Central memory CD4-positive, alpha-beta T cell (primary cell): ENCODE data around the gene NKX6-1.

ENCODE experiments used
- DNase-seq: peaks from one replicate; pipeline ENCODE4 v3.0.0; 2022

Gene NKX6-1

DNA sequence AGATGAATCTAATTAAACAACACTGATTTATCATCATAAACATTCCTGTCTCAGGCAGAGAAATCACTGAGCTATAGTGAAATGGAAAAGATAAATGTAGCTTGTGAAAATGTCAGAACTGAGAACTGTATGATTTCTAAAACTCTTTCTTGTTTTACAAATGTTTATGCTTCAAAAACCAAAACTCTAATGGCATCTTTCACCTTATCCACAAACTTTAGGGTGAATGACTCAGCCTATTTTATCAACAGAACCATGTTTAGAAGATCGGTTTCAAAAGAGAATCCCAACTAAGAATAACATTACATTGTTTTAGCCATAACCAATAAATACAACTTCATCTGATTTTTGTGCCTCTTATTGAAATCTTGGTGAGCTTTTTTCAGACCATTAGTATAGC, 21.4 kb downstream of the NKX6-1 start:
- DNase-seq = no peak

- no peak for DNase-seq
These were observed 25.0 kb downstream of the NKX6-1 start for GRCh38 chr4:84474107-84474506.

DNA sequence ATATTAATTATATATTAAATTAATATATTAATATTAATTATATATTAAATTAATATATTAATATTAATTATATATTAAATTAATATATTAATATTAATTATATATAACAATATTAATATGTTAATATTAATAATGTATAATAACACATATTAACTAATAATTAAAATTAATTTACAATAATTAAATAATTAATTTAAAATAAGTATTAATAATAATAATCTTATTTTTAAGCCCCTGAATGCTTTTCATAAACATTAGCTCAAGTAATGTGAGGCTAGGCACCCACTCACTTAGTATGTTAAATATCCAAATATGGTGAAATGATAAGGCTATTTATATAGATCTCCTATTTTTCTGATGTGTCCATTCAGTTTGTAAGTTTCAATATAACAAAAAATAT, 26.9 kb downstream of the NKX6-1 start:
- DNase-seq = no peak

GRCh38 chr4:84470204-84470785, 28.8 kb downstream of the NKX6-1 start:
- DNase-seq = no peak

- no peak for DNase-seq
These were observed 31.5 kb downstream of the NKX6-1 start for GRCh38 chr4:84467601-84468000.

- no peak for DNase-seq
These were observed 39.3 kb downstream of the NKX6-1 start for GRCh38 chr4:84459783-84460182.

DNA sequence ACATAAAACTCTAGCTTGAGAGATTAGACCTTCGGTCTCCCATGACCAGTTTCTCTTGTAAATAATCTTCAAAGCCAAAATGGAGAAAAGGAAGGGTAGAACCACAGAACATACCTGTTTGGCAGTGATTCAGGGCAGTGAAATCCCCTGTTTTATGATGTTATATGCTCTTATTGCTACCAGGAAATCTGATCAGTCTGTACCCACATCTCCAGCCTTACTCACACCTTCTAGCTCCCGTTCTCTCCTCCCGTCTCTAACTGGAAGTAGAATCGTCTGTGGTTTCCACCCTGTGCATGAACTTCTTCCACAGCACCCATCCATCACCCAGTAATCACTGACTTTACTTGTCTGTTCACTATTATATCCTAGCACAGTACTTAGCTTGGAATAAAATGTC, 42.9 kb downstream of the NKX6-1 start:
- no peak for DNase-seq

- DNase-seq = no peak
These were observed 43.4 kb downstream of the NKX6-1 start for GRCh38 chr4:84455697-84456096.

DNA sequence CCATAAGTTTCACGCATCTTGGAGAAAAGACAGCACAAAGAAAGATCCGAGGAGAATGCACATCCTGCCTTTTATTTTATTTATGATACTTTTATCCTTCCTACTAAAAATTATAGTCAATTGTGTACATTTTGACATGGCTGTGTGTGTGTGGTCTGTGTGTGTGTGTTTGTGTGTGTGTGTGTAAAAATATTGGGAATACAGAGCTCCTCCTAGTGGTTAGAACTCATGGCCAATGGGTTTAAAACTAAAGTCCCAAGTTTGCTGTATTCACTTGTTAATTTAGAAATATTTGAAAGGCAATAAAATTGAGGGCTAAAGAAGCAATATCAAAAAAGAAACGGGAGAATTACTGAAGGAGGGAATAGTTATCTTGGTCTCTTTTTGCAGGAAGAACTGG, 47.5 kb downstream of the NKX6-1 start:
- no peak for DNase-seq

GRCh38 chr4:84443523-84443922, 55.6 kb downstream of the NKX6-1 start:
- DNase-seq = no peak

- no peak for DNase-seq
These were observed 56.3 kb downstream of the NKX6-1 start for GRCh38 chr4:84442778-84443177.
